A549 (cell line): ENCODE data around the gene RHNO1. TPM values are rescaled to one million over a fixed set of nuclear protein-coding genes. Genes with fewer than 3 reads are reported as not detected.

Experiments
- ATAC-seq, 2 experiments: fragments of 200-7000 bp in 1 of 2; fragments of >200 bp in 1 of 2; cut with Nextera tagmentation in 1 of 2; cut with Tn5 transposase in 1 of 2; 3 replicates each; pipeline versions ENCODE4 v1.8.0 to v1.9.1; 2018 to 2020; ENCODE audit warnings: mild to moderate bottlenecking in 1 of 2, moderate library complexity in 1 of 2
- CTCF ChIA-PET: fragments of 300-600 bp; sonication (Branson Sonifier 250); formaldehyde crosslinking; extraction: SDS; loops from one replicate; lab custom pipeline; 2021; ENCODE audit warnings: antibody characterized with exemption, inconsistent platforms; lab: Yijun Ruan, JAX
- POLR2A ChIA-PET: fragments of 350-600 bp; formaldehyde crosslinking; extraction: SDS; loops from one replicate; lab custom pipeline; 2021; ENCODE audit warnings: antibody characterized with exemption, inconsistent platforms; lab: Yijun Ruan, JAX
- DNase-seq, 2 experiments: peaks; one replicate each; pipeline versions ENCODE4 v3.0.0 to v3.0.0-alpha.2; 2011 to 2016; ENCODE audit warnings: low read depth in 1 of 2, low spot score in 1 of 2
- FAIRE-seq: peaks from 2 replicates; lab custom pipeline; 2011; peaks lifted over from hg19 to GRCh38; lab: Jason Lieb, UNC
- H3K27ac ChIP-seq, 2 experiments: fragments of >200 bp; sonication (Bioruptor Twin); formaldehyde crosslinking; 3 replicates each; pipeline ENCODE4 v1.5.1; 2016 to 2017
- H3K4me1 ChIP-seq: fragments of >200 bp; sonication (Bioruptor Twin); formaldehyde crosslinking; 3 replicates; pipeline ENCODE4 v1.6.1; 2016
- H3K4me2 ChIP-seq: fragments of >200 bp; sonication (Bioruptor Twin); formaldehyde crosslinking; 3 replicates; pipeline ENCODE4 v1.6.1; 2016
- H3K4me3 ChIP-seq: fragments of >200 bp; sonication (Bioruptor Twin); formaldehyde crosslinking; 3 replicates; pipeline ENCODE4 v1.5.1; 2016
- H3K9me3 ChIP-seq: fragments of >200 bp; sonication (Bioruptor Twin); formaldehyde crosslinking; 3 replicates; pipeline ENCODE4 v1.6.1; 2016
- BCL3 ChIP-seq: fragments of >200 bp; sonication (Bioruptor Twin); formaldehyde crosslinking; IDR thresholded peaks from 3 replicates; pipeline ENCODE4 v1.6.1; 2016
- BHLHE40 ChIP-seq: IDR thresholded peaks from 2 replicates; pipeline ENCODE4 v1.6.1; 2012; ENCODE audit warnings: low read depth, low read length, inconsistent platforms
- CBX2 ChIP-seq: fragments of 200-600 bp; sonication (generic); IDR thresholded peaks from 2 replicates; pipeline ENCODE4 v1.6.1; 2016; ENCODE audit warnings: low read depth, mild to moderate bottlenecking, borderline replicate concordance
- CBX8 ChIP-seq: fragments of 200-600 bp; sonication (generic); IDR thresholded peaks from 2 replicates; pipeline ENCODE4 v1.6.1; 2016
- CHD2 ChIP-seq: fragments of 150-350 bp; IDR thresholded peaks from 2 replicates; pipeline ENCODE4 v1.6.1; 2014; ENCODE audit warnings: low read length; ENCODE audit not compliant: partially characterized antibody
- EHF ChIP-seq: fragments of 250-450 bp; sonication (Bioruptor Pico); IDR thresholded peaks from 2 replicates; pipeline ENCODE4 v1.5.0; 2020; ENCODE audit warnings: mild to moderate bottlenecking
- EHMT2 ChIP-seq: fragments of 200-600 bp; sonication (generic); IDR thresholded peaks from 2 replicates; pipeline ENCODE4 v1.6.1; 2016; ENCODE audit warnings: antibody characterized with exemption, low read depth, mild to moderate bottlenecking, moderate library complexity
- ESRRA ChIP-seq: fragments of 150-350 bp; IDR thresholded peaks from 2 replicates; pipeline ENCODE4 v1.6.1; 2014; ENCODE audit warnings: mild to moderate bottlenecking, low read length, borderline replicate concordance
- FOXS1 ChIP-seq: fragments of 250-450 bp; sonication (Bioruptor Pico); IDR thresholded peaks from 2 replicates; pipeline ENCODE4 v1.5.0; 2020; ENCODE audit warnings: mild to moderate bottlenecking, moderate library complexity
- HOXB13 ChIP-seq: fragments of 250-450 bp; sonication (Bioruptor Pico); IDR thresholded peaks from 2 replicates; pipeline ENCODE4 v1.5.0; 2020; ENCODE audit warnings: low read depth, mild to moderate bottlenecking, moderate library complexity
- JUN ChIP-seq, 2 experiments: fragments of >200 bp; sonication (Bioruptor Twin); formaldehyde crosslinking; IDR thresholded peaks; 2 replicates in 1 of 2; 3 replicates in 1 of 2; pipeline ENCODE4 v1.6.1; 2016 to 2017
- JUNB ChIP-seq: fragments of >200 bp; sonication (Bioruptor Twin); formaldehyde crosslinking; IDR thresholded peaks from 2 replicates; pipeline ENCODE4 v1.6.1; 2016
- KDM5A ChIP-seq: fragments of 200-600 bp; sonication (generic); IDR thresholded peaks from 2 replicates; pipeline ENCODE4 v1.6.1; 2016; ENCODE audit warnings: antibody characterized with exemption, mild to moderate bottlenecking
- MAFK ChIP-seq: fragments of 450-650 bp; IDR thresholded peaks from 2 replicates; pipeline ENCODE4 v1.6.1; 2014; ENCODE audit not compliant: partially characterized antibody
- MAZ ChIP-seq: fragments of 150-350 bp; IDR thresholded peaks from 2 replicates; pipeline ENCODE4 v1.6.1; 2014; ENCODE audit warnings: antibody characterized with exemption, low read depth, low read length, borderline replicate concordance
- MYC ChIP-seq: IDR thresholded peaks from 2 replicates; pipeline ENCODE4 v1.6.1; 2012; ENCODE audit warnings: mild to moderate bottlenecking, inconsistent platforms, low read length, improper control_type of control experiment, borderline replicate concordance
- NFE2L2 ChIP-seq: fragments of 150-350 bp; conservative IDR thresholded peaks from 2 replicates; pipeline ENCODE4 v1.6.1; 2014; ENCODE audit warnings: low read length
- NPAS2 ChIP-seq: fragments of 250-450 bp; sonication (Bioruptor Pico); IDR thresholded peaks from 2 replicates; pipeline ENCODE4 v1.8.0; 2022; ENCODE audit warnings: mild to moderate bottlenecking, moderate library complexity, borderline replicate concordance
- PHF8 ChIP-seq: fragments of 200-600 bp; sonication (generic); IDR thresholded peaks from 2 replicates; pipeline ENCODE4 v1.6.1; 2016; ENCODE audit warnings: low read depth, mild to moderate bottlenecking, antibody characterized with exemption, moderate library complexity, borderline replicate concordance
- POLR2A ChIP-seq: IDR thresholded peaks from 2 replicates; pipeline ENCODE4 v1.6.1; 2012; ENCODE audit warnings: mild to moderate bottlenecking, low read length
- POLR2AphosphoS2 ChIP-seq: conservative IDR thresholded peaks from 2 replicates; pipeline ENCODE4 v1.6.1; 2012; ENCODE audit warnings: low read length, improper control_type of control experiment, inconsistent platforms
- SREBF2 ChIP-seq: fragments of 450-650 bp; IDR thresholded peaks from 2 replicates; pipeline ENCODE4 v1.6.1; 2014; ENCODE audit warnings: mild to moderate bottlenecking, moderate library complexity
- ZNF302 ChIP-seq: fragments of 250-450 bp; sonication (Bioruptor Pico); IDR thresholded peaks from 2 replicates; pipeline ENCODE4 v1.9.0; 2021; ENCODE audit warnings: inconsistent platforms, mild to moderate bottlenecking, moderate library complexity
- ZSCAN20 ChIP-seq: fragments of 250-450 bp; sonication (Bioruptor Pico); IDR thresholded peaks from 2 replicates; pipeline ENCODE4 v1.8.0; 2022; ENCODE audit warnings: mild to moderate bottlenecking, moderate library complexity
- WGBS: methylation state at CpG from one replicate; pipeline ENCODE4 v1.1.6; 2017; ENCODE audit errors: missing lambda C conversion rate; 5-methylcytosine and 5-hydroxymethylcytosine counted together
- polyA plus RNA-seq, 4 experiments: library from polyadenylated mRNA; depleted of rRNA in 3 of 4; stranded (reverse); fragments of >200 nt; fragmentation: RNase III in 1 of 4; extraction: RNeasy Plus Mini Kit Qiagen cat#74134 plus additional on column Dnase treatment in 1 of 4; gene quantifications; 2 replicates in 3 of 4; 3 replicates in 1 of 4; pipeline ENCODE4 v1.2.3, GENCODE V29; 2011 to 2017

Gene RHNO1
- polyA plus RNA-seq, 2 of the 4 experiments (the other 2 are of a cell fraction) = 35.7 to 85.9 TPM

DNA sequence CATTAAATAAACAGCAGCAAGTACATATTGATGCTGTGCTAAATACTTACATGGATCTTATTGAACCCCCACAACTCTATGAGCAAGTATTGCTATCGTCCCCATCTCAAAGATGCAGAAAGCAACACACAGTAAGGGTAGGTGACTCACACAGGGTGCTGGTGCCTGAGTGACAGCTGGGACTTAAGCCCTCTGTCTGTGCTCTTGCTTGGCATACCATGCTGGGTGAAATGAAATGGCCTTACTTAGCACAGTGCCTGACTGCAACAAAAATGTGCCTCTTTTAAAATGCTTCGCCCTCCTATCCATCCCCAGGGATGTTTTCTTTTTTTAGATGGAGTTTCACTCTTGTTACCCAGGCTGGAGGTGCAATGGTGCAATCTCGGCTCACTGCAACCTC is 21.0 kb upstream of the RHNO1 start:
- CTCF ChIA-PET = interaction anchor here (1.2 to 3.0 kb wide), 2 partner anchors 10 to 72 kb away, joined by 3 to 13 read pairs; no protein-coding TSS in a partner anchor
- WGBS = 86% methylated on average over 3 of the region's 3 CpGs
- Histone ChIP-seq H3K4me3 (no peak overlapping the region), H3K4me2 (no peak overlapping the region), H3K9me3 (no peaks in the 10 kb centered on the region), H3K27ac (no peak overlapping the region), H3K4me1 (no peaks in the 10 kb centered on the region)
- TF ChIP-seq MAZ (no peak), EHF (no peak), POLR2A (no peak), JUNB (no peak), ZNF302 (no peak), MYC (no peak), NFE2L2 (no peak), BCL3 (no peak), MAFK (no peak), PHF8 (no peak), ESRRA (no peak), HOXB13 (CRISPR knock-in tag) (no peak), NPAS2 (no peak), ZSCAN20 (CRISPR knock-in tag) (no peak)
- POLR2A ChIA-PET = no interaction called here
- FAIRE-seq = no peak
- no peak for DNase-seq
- ATAC-seq = peak; percentile 43 to 51; a peak in 3 of 6 replicates

- TF ChIP-seq FOXS1 (CRISPR knock-in tag) (no peak), KDM5A (no peak), MAZ (no peak), SREBF2 (no peak), CBX8 (no peak), ZSCAN20 (CRISPR knock-in tag) (no peak), EHMT2 (no peak), BHLHE40 (no peak)
- Histone ChIP-seq H3K27ac (no peak within 1 kb of the TSS), H3K9me3 (no peaks in the 10 kb centered on the region), H3K4me2 (no peak within 1 kb of the TSS), H3K4me1 (no peaks in the 10 kb centered on the region), H3K4me3 (no peak within 1 kb of the TSS)
- no peak for DNase-seq
- 91% methylated on average over 3 of the region's 3 CpGs for WGBS
- ATAC-seq = peak in 1 of 2 experiments; percentile 3; a peak in 2 of 6 replicates
- POLR2A ChIA-PET = no interaction called here
- no peak for FAIRE-seq
- CTCF ChIA-PET = interaction anchor here (1.9 to 2.5 kb wide), 2 partner anchors 12 to 15 kb away, joined by 4 to 13 read pairs; no protein-coding TSS in a partner anchor
These were observed 20.0 kb upstream of the RHNO1 start, which contains the start of gene TEX52 for GRCh38 chr12:2857021-2857431. Gene TEX52 (minus strand): TSS chr12:2857039. CDS start chr12:2857026, 13 bp downstream.

GRCh38 chr12:2857576-2857975 is 19.4 kb upstream of the RHNO1 start:
- Histone ChIP-seq H3K9me3 (no peaks in the 10 kb centered on the region), H3K27ac (no peak overlapping the region), H3K4me3 (no peak overlapping the region), H3K4me2 (no peak overlapping the region), H3K4me1 (no peaks in the 10 kb centered on the region)
- FAIRE-seq = no peak
- 93% methylated on average over 7 of the region's 7 CpGs for WGBS
- CTCF ChIA-PET = interaction anchor here (0.8 to 2.5 kb wide), 4 partner anchors 12 to 87 kb away, joined by 3 to 13 read pairs (median 4); no protein-coding TSS in a partner anchor
- POLR2A ChIA-PET = no interaction called here
- no peak for TF ChIP-seq KDM5A
- TF ChIP-seq JUN (IDR thresholded peaks at IDR 0.05) = 0 out of 5 replicates have a peak, but pooled peaks of 1 of the 2 experiments have one; percentile 27
- TF ChIP-seq POLR2AphosphoS2 = 0 out of 2 replicates have a peak, but pooled peaks have one; percentile 37
- TF ChIP-seq CHD2 = no peak
- no peak for TF ChIP-seq CBX2
- no peak for ATAC-seq
- no peak for DNase-seq
